Gastrocnemius medialis (tissue), 4 donors: ENCODE results near the gene PLG.
"Not testable (repeated sequence)": the region's sequence is repeated elsewhere in the genome, so short reads cannot be mapped to it uniquely, and the experiment has no call there.

ENCODE experiments used
- POLR2A ChIP-seq, 2 donors: fragments of 450-650 bp; IDR thresholded peaks; one replicate each; pipeline ENCODE4 v1.6.1; 2017; ENCODE audit warnings: antibody characterized with exemption in 2 of 2, mild to moderate bottlenecking in 2 of 2, moderate library complexity in 2 of 2
- TF ChIP-seq, protein P1 (sequence below), 5 experiments: fragments of 450-650 bp in 3 of 5; fragments of 200-600 bp in 2 of 5; sonication (generic) in 2 of 5; IDR thresholded peaks in 4 of 5; conservative IDR thresholded peaks in 1 of 5; 1 replicate in 4 of 5; 2 replicates in 1 of 5; pipeline ENCODE4 v1.5.1; 2016 to 2019; ENCODE audit warnings: antibody characterized with exemption in 5 of 5, mild to moderate bottlenecking in 3 of 5, moderate library complexity in 3 of 5

DNA sequence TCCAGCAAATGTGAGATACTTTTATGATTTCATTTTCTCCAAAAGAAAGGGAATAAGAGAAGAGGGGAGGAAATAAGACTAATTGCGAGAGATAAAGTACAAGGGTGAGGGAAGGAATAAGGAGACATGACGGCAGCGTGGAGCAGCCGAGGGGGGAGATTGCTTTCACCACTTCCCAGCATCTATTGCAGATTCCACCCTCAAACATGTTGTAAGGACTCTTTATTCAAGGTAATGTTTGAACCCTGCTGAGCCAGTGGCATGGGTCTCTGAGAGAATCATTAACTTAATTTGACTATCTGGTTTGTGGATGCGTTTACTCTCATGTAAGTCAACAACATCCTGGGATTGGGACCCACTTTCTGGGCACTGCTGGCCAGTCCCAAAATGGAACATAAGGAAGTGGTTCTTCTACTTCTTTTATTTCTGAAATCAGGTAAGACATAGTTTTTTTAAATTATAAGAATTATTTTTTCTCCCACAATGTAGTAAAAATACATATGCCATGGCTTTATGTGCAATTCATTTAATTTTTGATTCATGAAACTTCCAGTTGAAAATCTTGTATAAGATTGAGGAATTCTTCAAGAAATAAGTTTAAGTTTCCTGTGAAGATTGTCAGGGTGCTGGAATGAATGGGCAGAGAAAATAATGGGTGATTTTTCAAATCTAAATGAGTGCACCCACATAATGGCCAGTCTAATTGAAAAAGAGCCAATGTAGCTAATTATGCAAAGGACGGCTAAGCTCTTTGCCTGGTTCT is at the start of gene PLG:
- TF ChIP-seq, protein P1, sequence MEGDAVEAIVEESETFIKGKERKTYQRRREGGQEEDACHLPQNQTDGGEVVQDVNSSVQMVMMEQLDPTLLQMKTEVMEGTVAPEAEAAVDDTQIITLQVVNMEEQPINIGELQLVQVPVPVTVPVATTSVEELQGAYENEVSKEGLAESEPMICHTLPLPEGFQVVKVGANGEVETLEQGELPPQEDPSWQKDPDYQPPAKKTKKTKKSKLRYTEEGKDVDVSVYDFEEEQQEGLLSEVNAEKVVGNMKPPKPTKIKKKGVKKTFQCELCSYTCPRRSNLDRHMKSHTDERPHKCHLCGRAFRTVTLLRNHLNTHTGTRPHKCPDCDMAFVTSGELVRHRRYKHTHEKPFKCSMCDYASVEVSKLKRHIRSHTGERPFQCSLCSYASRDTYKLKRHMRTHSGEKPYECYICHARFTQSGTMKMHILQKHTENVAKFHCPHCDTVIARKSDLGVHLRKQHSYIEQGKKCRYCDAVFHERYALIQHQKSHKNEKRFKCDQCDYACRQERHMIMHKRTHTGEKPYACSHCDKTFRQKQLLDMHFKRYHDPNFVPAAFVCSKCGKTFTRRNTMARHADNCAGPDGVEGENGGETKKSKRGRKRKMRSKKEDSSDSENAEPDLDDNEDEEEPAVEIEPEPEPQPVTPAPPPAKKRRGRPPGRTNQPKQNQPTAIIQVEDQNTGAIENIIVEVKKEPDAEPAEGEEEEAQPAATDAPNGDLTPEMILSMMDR (IDR thresholded peaks at IDR 0.05 in 4 of 5, conservative IDR thresholded peaks at IDR 0.05 in 1 of 5) = not testable (repeated sequence)
- not testable (repeated sequence) for TF ChIP-seq POLR2A (IDR thresholded peaks at IDR 0.05)
